H9 (cell line): ENCODE measurements around the gene TARM1. TPM values are rescaled to one million over a fixed set of nuclear protein-coding genes. Genes with fewer than 3 reads are reported as not detected.

Source experiments
- DNase-seq: peaks from one replicate; pipeline ENCODE4 v3.0.0-alpha.2; 2017
- H2AFZ ChIP-seq: one replicate; pipeline ENCODE4 v1.6.1; 2013; ENCODE audit warnings: mild to moderate bottlenecking, low read length, control low read depth, moderate library complexity
- H2AK5ac ChIP-seq: 2 replicates; pipeline ENCODE4 v1.6.1; 2013; ENCODE audit warnings: low read length, control low read depth, mixed read lengths; ENCODE audit not compliant: insufficient read length
- H2BK120ac ChIP-seq: one replicate; pipeline ENCODE4 v1.6.1; 2013; ENCODE audit warnings: low read depth, mild to moderate bottlenecking, low read length, control low read depth, inconsistent platforms; ENCODE audit not compliant: poor library complexity, severe bottlenecking
- H2BK12ac ChIP-seq: 2 replicates; pipeline ENCODE4 v1.6.1; 2013; ENCODE audit warnings: low read length, control low read depth, mixed read lengths, low read depth; ENCODE audit not compliant: insufficient read length
- H2BK15ac ChIP-seq: 2 replicates; pipeline ENCODE4 v1.6.1; 2013; ENCODE audit warnings: low read depth, low read length, control low read depth
- H2BK20ac ChIP-seq: one replicate; pipeline ENCODE4 v1.6.1; 2013; ENCODE audit warnings: low read depth, mild to moderate bottlenecking, low read length, control low read depth, inconsistent platforms; ENCODE audit not compliant: poor library complexity, severe bottlenecking
- H2BK5ac ChIP-seq: 2 replicates; pipeline ENCODE4 v1.6.1; 2013; ENCODE audit warnings: low read length, control low read depth, mixed read lengths; ENCODE audit not compliant: insufficient read length
- H3K14ac ChIP-seq: 2 replicates; pipeline ENCODE4 v1.6.1; 2013; ENCODE audit warnings: low read length, control low read depth; ENCODE audit not compliant: insufficient read depth
- H3K18ac ChIP-seq: 2 replicates; pipeline ENCODE4 v1.6.1; 2013; ENCODE audit warnings: low read depth, mild to moderate bottlenecking, mixed read lengths, low read length, control low read depth; ENCODE audit not compliant: insufficient read length
- H3K23ac ChIP-seq: 2 replicates; pipeline ENCODE4 v1.6.1; 2013; ENCODE audit warnings: low read length, control low read depth, mixed read lengths, low read depth; ENCODE audit not compliant: insufficient read length
- H3K23me2 ChIP-seq: 2 replicates; pipeline ENCODE4 v1.6.1; 2013; ENCODE audit warnings: low read depth, mild to moderate bottlenecking, mixed read lengths, low read length, control low read depth; ENCODE audit not compliant: insufficient read length, poor library complexity, severe bottlenecking
- H3K27ac ChIP-seq: 2 replicates; pipeline ENCODE4 v1.5.1; 2013; ENCODE audit warnings: low read length, control low read depth, mixed read lengths, low read depth; ENCODE audit not compliant: insufficient read length
- H3K27me3 ChIP-seq: 2 replicates; pipeline ENCODE4 v1.6.1; 2013; ENCODE audit warnings: low read length, control low read depth, inconsistent platforms; ENCODE audit not compliant: insufficient read depth
- H3K4ac ChIP-seq: 2 replicates; pipeline ENCODE4 v1.6.1; 2013; ENCODE audit warnings: low read depth, mild to moderate bottlenecking, control low read depth, inconsistent platforms, low read length, moderate library complexity
- H3K4me1 ChIP-seq: 2 replicates; pipeline ENCODE4 v1.6.1; 2013; ENCODE audit warnings: low read length, control low read depth, inconsistent platforms; ENCODE audit not compliant: insufficient read depth
- H3K4me2 ChIP-seq: 2 replicates; pipeline ENCODE4 v1.6.1; 2013; ENCODE audit warnings: low read length, control low read depth, mixed read lengths; ENCODE audit not compliant: insufficient read length, insufficient read depth
- H3K56ac ChIP-seq: 2 replicates; pipeline ENCODE4 v1.6.1; 2013; ENCODE audit warnings: low read depth, mild to moderate bottlenecking, mixed read lengths, low read length, control low read depth; ENCODE audit not compliant: insufficient read length
- H3K79me1 ChIP-seq: 2 replicates; pipeline ENCODE4 v1.6.1; 2013; ENCODE audit warnings: low read depth, mild to moderate bottlenecking, moderate library complexity, low read length, control low read depth, inconsistent platforms; ENCODE audit not compliant: insufficient read depth, poor library complexity, severe bottlenecking
- H3K79me2 ChIP-seq: 2 replicates; pipeline ENCODE4 v1.6.1; 2013; ENCODE audit warnings: low read length, control low read depth, inconsistent platforms; ENCODE audit not compliant: insufficient read depth
- H3K9ac ChIP-seq: 2 replicates; pipeline ENCODE4 v1.6.1; 2013; ENCODE audit warnings: low read length, control low read depth, mixed read lengths; ENCODE audit not compliant: insufficient read length; ENCODE audit errors: extremely low read depth
- H3K9me3 ChIP-seq: one replicate; pipeline ENCODE4 v1.6.1; 2013; ENCODE audit warnings: low read depth, low read length, inconsistent platforms; ENCODE audit not compliant: control insufficient read depth
- H3T11ph ChIP-seq: one replicate; pipeline ENCODE4 v1.6.1; 2013; ENCODE audit warnings: mild to moderate bottlenecking, low read length, control low read depth, inconsistent platforms
- H4K20me1 ChIP-seq: one replicate; pipeline ENCODE4 v1.6.1; 2013; ENCODE audit not compliant: control insufficient read depth, insufficient read length, insufficient read depth
- H4K5ac ChIP-seq: 2 replicates; pipeline ENCODE4 v1.6.1; 2013; ENCODE audit warnings: low read depth, mild to moderate bottlenecking, mixed read lengths, low read length, control low read depth; ENCODE audit not compliant: insufficient read length
- H4K8ac ChIP-seq: replicated peaks from 2 replicates; pipeline ENCODE4 v1.6.1; 2013; ENCODE audit warnings: low read length, control low read depth, mixed read lengths, low read depth; ENCODE audit not compliant: insufficient read length
- H4K91ac ChIP-seq: 2 replicates; pipeline ENCODE4 v1.6.1; 2013; ENCODE audit warnings: low read depth, mild to moderate bottlenecking, moderate library complexity, mixed read lengths, low read length, control low read depth; ENCODE audit not compliant: insufficient read length
- H3K27ac Mint-ChIP-seq, 3 experiments: 2 replicates in 2 of 3; 3 replicates in 1 of 3; pipeline ENCODE4 v1.8.0; 2020 to 2021; ENCODE audit warnings: mixed read lengths in 3 of 3, mild to moderate bottlenecking in 1 of 3, moderate library complexity in 1 of 3
- H3K27me3 Mint-ChIP-seq: 2 replicates; pipeline ENCODE4 v1.8.0; 2021; ENCODE audit warnings: low read depth, mild to moderate bottlenecking, moderate library complexity, mixed read lengths
- H3K36me3 Mint-ChIP-seq, 3 experiments: 2 replicates in 2 of 3; 3 replicates in 1 of 3; pipeline ENCODE4 v1.8.0; 2020 to 2021; ENCODE audit warnings: low read depth in 3 of 3, mixed read lengths in 3 of 3; ENCODE audit not compliant: insufficient read depth in 1 of 3
- H3K4me1 Mint-ChIP-seq, 2 experiments: 2 replicates each; pipeline ENCODE4 v1.8.0; 2020; ENCODE audit warnings: mixed read lengths in 2 of 2
- H3K4me3 Mint-ChIP-seq, 2 experiments: 2 replicates in 1 of 2; 3 replicates in 1 of 2; pipeline ENCODE4 v1.8.0; 2020 to 2021; ENCODE audit warnings: mild to moderate bottlenecking in 2 of 2, mixed read lengths in 2 of 2, moderate library complexity in 1 of 2
- H3K9me3 Mint-ChIP-seq, 2 experiments: 2 replicates in 1 of 2; 3 replicates in 1 of 2; pipeline ENCODE4 v1.8.0; 2020; ENCODE audit warnings: mild to moderate bottlenecking in 2 of 2, mixed read lengths in 2 of 2, moderate library complexity in 1 of 2
- CTCF ChIP-seq: fragments of 200-600 bp; sonication (generic); conservative IDR thresholded peaks from 3 replicates; pipeline ENCODE4 v1.8.0; 2021; ENCODE audit warnings: antibody characterized with exemption, mild to moderate bottlenecking
- WGBS: extraction: QIAGEN DNeasy Blood & Tissue Kit; methylation state at CpG from one replicate; pipeline ENCODE4 v1.1.7; 2013; ENCODE audit warnings: missing lambda C conversion rate, low lambda C conversion rate, mixed read lengths; ENCODE audit not compliant: insufficient read length; ENCODE audit errors: extremely low coverage; 5-methylcytosine and 5-hydroxymethylcytosine counted together
- total RNA-seq: library from RNA; stranded (reverse); gene quantifications from 2 replicates; pipeline ENCODE4 v1.2.1, GENCODE V29; 2021

The TARM1 gene
- total RNA-seq, 1 experiment from 2014 or later: not detected

GRCh38 chr19:54105796-54106195, 24.6 kb upstream of the TARM1 start:
- Histone ChIP-seq H2BK120ac (no peak overlapping the region), H3K23me2 (peaks cover 5% of the 10 kb centered on the region), H3K56ac (no peak overlapping the region), H3K27ac (no peak overlapping the region), H2BK5ac (no peak overlapping the region), H3T11ph (no peak overlapping the region), H3K4me2 (no peak overlapping the region), H2AFZ (no peak overlapping the region), H4K20me1 (no peaks in the 10 kb centered on the region), H2BK12ac (no peak overlapping the region), H3K27me3 (no peaks in the 10 kb centered on the region), H3K79me2 (peaks cover 1% of the 10 kb centered on the region; the same call in 1 of the 2 replicates), H3K9me3 (no peaks in the 10 kb centered on the region), H3K79me1 (peaks cover 4% of the 10 kb centered on the region), H3K4me1 (no peaks in the 10 kb centered on the region), H3K4ac (no peak overlapping the region), H3K18ac (no peak overlapping the region), H4K5ac (no peak overlapping the region), H4K8ac (no peak overlapping the region), H3K9ac (no peak overlapping the region), H4K91ac (no peak overlapping the region), H3K14ac (no peak overlapping the region), H2BK20ac (no peak overlapping the region), H2BK15ac (no peak overlapping the region), H2AK5ac (no peak overlapping the region), H3K23ac (no peak overlapping the region)
- no CpG with 5 or more reads among the region's 10 CpGs for WGBS
- peaks cover 43 to 59% (median 55%) of the 10 kb centered on the region in 3 experiments for H3K36me3 Mint-ChIP-seq
- peak overlapping the region in 1 of 2 experiments; percentile 36; a peak in 1 of 5 replicates for H3K4me3 Mint-ChIP-seq
- TF ChIP-seq CTCF: no peak
- H3K4me1 Mint-ChIP-seq: peaks cover 2 to 6% of the 10 kb centered on the region in 2 experiments; a peak in 1 of 4 replicates
- no peaks in the 10 kb centered on the region; the same call in 1 of the 2 replicates for H3K27me3 Mint-ChIP-seq
- peaks cover 0 to 2% of the 10 kb centered on the region in 2 experiments; a peak in 3 of 5 replicates for H3K9me3 Mint-ChIP-seq
- DNase-seq: no peak
- no peak overlapping the region; a peak in 1 of 7 replicates for H3K27ac Mint-ChIP-seq
